Measurements from ENCODE around the gene CTXND2.

DNA sequence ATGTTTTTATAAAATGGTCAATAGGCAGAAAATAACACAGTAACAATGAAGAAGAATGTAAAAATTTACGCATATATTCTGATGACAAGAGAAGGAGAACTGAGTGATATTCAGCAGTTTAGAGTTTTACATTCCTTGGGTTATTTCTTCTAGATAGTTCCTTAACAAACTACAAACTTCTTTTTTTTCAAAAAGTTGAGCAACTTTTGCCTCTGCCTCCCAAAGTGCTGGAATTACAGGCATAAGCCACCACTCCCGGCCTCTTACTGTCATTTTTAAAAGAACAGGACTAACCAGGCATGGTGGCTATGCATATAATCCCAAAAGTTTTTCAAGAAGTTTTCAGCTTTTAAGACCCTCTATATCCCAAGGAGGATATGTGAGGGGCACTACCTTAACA is 43.5 kb upstream of the CTXND2 start:
- TF ChIP-seq, protein P1, sequence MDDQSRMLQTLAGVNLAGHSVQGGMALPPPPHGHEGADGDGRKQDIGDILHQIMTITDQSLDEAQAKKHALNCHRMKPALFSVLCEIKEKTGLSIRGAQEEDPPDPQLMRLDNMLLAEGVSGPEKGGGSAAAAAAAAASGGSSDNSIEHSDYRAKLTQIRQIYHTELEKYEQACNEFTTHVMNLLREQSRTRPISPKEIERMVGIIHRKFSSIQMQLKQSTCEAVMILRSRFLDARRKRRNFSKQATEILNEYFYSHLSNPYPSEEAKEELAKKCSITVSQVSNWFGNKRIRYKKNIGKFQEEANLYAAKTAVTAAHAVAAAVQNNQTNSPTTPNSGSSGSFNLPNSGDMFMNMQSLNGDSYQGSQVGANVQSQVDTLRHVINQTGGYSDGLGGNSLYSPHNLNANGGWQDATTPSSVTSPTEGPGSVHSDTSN (CRISPR knock-in tag; IDR thresholded peaks at IDR 0.05; ENCODE audit: borderline replicate concordance): no peak
- TF ChIP-seq ZNF543 (CRISPR knock-in tag; IDR thresholded peaks at IDR 0.05) (no peak), JUND (CRISPR knock-in tag; IDR thresholded peaks at IDR 0.05) (no peak), ATF7-NPFF (CRISPR knock-in tag; IDR thresholded peaks at IDR 0.05; ENCODE audit: low read depth) (no peak), EZH2 (conservative IDR thresholded peaks at IDR 0.05; ENCODE audit: low read depth, low read length) (no peak), NFE2L1 (CRISPR knock-in tag; IDR thresholded peaks at IDR 0.05; ENCODE audit: borderline replicate concordance) (no peak)
- TF ChIP-seq, protein P2, sequence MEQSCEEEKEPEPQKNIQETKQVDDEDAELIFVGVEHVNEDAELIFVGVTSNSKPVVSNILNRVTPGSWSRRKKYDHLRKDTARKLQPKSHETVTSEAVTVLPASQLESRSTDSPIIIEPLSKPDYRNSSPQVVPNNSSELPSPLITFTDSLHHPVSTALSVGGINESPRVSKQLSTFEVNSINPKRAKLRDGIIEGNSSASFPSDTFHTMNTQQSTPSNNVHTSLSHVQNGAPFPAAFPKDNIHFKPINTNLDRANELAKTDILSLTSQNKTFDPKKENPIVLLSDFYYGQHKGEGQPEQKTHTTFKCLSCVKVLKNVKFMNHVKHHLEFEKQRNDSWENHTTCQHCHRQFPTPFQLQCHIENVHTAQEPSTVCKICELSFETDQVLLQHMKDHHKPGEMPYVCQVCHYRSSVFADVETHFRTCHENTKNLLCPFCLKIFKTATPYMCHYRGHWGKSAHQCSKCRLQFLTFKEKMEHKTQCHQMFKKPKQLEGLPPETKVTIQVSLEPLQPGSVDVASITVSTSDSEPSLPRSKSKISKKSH (CRISPR knock-in tag; IDR thresholded peaks at IDR 0.05; ENCODE audit: borderline replicate concordance): no peak
- TF ChIP-seq, protein P3, sequence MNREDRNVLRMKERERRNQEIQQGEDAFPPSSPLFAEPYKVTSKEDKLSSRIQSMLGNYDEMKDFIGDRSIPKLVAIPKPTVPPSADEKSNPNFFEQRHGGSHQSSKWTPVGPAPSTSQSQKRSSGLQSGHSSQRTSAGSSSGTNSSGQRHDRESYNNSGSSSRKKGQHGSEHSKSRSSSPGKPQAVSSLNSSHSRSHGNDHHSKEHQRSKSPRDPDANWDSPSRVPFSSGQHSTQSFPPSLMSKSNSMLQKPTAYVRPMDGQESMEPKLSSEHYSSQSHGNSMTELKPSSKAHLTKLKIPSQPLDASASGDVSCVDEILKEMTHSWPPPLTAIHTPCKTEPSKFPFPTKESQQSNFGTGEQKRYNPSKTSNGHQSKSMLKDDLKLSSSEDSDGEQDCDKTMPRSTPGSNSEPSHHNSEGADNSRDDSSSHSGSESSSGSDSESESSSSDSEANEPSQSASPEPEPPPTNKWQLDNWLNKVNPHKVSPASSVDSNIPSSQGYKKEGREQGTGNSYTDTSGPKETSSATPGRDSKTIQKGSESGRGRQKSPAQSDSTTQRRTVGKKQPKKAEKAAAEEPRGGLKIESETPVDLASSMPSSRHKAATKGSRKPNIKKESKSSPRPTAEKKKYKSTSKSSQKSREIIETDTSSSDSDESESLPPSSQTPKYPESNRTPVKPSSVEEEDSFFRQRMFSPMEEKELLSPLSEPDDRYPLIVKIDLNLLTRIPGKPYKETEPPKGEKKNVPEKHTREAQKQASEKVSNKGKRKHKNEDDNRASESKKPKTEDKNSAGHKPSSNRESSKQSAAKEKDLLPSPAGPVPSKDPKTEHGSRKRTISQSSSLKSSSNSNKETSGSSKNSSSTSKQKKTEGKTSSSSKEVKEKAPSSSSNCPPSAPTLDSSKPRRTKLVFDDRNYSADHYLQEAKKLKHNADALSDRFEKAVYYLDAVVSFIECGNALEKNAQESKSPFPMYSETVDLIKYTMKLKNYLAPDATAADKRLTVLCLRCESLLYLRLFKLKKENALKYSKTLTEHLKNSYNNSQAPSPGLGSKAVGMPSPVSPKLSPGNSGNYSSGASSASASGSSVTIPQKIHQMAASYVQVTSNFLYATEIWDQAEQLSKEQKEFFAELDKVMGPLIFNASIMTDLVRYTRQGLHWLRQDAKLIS (CRISPR knock-in tag; IDR thresholded peaks at IDR 0.05): no peak
- TF ChIP-seq, protein P4, sequence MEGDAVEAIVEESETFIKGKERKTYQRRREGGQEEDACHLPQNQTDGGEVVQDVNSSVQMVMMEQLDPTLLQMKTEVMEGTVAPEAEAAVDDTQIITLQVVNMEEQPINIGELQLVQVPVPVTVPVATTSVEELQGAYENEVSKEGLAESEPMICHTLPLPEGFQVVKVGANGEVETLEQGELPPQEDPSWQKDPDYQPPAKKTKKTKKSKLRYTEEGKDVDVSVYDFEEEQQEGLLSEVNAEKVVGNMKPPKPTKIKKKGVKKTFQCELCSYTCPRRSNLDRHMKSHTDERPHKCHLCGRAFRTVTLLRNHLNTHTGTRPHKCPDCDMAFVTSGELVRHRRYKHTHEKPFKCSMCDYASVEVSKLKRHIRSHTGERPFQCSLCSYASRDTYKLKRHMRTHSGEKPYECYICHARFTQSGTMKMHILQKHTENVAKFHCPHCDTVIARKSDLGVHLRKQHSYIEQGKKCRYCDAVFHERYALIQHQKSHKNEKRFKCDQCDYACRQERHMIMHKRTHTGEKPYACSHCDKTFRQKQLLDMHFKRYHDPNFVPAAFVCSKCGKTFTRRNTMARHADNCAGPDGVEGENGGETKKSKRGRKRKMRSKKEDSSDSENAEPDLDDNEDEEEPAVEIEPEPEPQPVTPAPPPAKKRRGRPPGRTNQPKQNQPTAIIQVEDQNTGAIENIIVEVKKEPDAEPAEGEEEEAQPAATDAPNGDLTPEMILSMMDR (CRISPR knock-in tag; IDR thresholded peaks at IDR 0.05): no peak
- TF ChIP-seq, protein P5, sequence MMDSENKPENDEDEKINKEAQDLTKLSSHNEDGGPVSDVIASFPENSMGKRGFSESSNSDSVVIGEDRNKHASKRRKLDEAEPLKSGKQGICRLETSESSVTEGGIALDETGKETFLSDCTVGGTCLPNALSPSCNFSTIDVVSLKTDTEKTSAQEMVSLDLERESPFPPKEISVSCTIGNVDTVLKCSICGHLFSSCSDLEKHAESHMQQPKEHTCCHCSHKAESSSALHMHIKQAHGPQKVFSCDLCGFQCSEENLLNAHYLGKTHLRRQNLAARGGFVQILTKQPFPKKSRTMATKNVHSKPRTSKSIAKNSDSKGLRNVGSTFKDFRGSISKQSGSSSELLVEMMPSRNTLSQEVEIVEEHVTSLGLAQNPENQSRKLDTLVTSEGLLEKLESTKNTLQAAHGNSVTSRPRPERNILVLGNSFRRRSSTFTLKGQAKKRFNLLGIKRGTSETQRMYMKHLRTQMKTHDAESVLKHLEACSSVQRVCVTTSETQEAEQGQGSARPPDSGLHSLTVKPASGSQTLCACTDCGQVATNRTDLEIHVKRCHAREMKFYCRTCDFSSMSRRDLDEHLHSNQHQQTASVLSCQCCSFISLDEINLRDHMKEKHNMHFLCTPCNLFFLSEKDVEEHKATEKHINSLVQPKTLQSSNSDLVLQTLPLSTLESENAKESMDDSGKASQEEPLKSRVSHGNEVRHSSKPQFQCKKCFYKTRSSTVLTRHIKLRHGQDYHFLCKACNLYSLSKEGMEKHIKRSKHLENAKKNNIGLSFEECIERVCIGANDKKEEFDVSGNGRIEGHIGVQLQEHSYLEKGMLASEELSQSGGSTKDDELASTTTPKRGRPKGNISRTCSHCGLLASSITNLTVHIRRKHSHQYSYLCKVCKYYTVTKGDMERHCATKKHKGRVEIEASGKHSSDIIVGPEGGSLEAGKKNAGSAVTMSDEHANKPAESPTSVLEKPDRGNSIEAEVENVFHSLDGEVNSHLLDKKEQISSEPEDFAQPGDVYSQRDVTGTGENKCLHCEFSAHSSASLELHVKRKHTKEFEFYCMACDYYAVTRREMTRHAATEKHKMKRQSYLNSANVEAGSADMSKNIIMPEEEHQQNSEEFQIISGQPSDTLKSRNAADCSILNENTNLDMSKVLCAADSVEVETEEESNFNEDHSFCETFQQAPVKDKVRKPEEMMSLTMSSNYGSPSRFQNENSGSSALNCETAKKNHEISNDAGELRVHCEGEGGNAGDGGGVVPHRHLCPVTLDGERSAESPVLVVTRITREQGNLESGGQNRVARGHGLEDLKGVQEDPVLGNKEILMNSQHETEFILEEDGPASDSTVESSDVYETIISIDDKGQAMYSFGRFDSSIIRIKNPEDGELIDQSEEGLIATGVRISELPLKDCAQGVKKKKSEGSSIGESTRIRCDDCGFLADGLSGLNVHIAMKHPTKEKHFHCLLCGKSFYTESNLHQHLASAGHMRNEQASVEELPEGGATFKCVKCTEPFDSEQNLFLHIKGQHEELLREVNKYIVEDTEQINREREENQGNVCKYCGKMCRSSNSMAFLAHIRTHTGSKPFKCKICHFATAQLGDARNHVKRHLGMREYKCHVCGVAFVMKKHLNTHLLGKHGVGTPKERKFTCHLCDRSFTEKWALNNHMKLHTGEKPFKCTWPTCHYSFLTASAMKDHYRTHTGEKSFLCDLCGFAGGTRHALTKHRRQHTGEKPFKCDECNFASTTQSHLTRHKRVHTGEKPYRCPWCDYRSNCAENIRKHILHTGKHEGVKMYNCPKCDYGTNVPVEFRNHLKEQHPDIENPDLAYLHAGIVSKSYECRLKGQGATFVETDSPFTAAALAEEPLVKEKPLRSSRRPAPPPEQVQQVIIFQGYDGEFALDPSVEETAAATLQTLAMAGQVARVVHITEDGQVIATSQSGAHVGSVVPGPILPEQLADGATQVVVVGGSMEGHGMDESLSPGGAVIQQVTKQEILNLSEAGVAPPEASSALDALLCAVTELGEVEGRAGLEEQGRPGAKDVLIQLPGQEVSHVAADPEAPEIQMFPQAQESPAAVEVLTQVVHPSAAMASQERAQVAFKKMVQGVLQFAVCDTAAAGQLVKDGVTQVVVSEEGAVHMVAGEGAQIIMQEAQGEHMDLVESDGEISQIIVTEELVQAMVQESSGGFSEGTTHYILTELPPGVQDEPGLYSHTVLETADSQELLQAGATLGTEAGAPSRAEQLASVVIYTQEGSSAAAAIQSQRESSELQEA (CRISPR knock-in tag; IDR thresholded peaks at IDR 0.05; ENCODE audit: not compliant biosample characterization): no peak
- TF ChIP-seq, protein P6, sequence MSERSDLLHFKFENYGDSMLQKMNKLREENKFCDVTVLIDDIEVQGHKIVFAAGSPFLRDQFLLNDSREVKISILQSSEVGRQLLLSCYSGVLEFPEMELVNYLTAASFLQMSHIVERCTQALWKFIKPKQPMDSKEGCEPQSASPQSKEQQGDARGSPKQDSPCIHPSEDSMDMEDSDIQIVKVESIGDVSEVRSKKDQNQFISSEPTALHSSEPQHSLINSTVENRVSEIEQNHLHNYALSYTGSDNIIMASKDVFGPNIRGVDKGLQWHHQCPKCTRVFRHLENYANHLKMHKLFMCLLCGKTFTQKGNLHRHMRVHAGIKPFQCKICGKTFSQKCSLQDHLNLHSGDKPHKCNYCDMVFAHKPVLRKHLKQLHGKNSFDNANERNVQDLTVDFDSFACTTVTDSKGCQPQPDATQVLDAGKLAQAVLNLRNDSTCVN (CRISPR knock-in tag; IDR thresholded peaks at IDR 0.05; ENCODE audit: borderline replicate concordance): no peak
